GM19099 (cell line): ENCODE results near the gene LATS2.

Experiments
- POLR2A ChIP-seq: IDR thresholded peaks from 3 replicates; pipeline ENCODE4 v1.6.1; 2011; ENCODE audit warnings: low read depth; ENCODE audit not compliant: insufficient read length; ENCODE audit errors: extremely low read depth

LATS2 gene

DNA sequence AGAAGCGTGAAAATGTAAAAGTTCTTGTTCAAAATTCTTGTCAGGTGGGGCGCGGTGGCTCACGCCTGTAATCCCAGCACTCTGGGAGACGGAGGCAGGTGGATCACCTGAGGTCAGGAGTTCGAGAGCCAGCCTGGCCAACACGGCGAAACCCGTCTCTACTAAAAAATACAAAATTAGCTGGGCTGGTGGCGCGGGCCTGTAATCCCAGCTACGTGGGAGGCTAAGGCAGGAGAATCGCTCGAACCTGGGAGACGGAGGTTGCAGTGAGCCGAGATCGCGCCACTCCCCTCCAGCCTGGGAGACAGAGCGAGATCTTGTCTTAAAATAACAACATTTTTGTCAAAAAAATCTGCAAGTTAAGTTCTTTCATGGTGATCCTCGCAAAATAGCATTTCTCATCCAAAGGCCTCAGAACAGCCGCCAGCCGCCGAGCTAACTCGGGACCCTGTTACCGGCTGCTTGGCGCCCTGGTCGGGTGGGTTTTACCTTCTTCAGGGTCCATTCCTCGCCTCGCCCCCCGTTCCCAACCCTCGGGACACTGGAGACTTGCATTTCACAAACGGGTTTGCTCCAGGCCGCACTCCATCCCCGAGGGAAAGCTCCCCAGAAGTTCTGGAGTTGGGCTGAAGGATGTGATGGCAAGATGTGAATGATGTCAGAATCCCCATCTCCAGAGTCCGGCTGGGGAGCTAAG is 1.6 kb downstream of the LATS2 start:
- TF ChIP-seq POLR2A = no peak

DNA sequence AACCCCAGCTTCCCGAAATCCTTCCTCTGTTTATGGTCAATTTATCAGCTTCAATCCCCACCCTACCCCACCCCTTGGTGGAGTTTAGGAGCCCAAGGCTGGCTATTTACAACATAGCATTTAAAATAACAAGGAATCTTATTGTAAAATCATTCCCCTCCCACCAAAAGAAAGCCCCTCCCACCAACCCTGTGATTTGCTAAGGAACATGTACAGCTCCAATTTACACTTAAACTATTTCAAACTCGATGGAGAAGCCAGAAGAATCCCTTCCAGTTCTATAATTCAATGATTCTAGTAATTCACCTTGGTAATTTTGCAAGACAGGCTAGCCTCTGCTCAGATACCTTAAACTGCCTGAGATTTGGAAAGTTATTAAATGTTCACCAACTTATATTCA is 3.0 kb downstream of the LATS2 start:
- no peak for TF ChIP-seq POLR2A

DNA sequence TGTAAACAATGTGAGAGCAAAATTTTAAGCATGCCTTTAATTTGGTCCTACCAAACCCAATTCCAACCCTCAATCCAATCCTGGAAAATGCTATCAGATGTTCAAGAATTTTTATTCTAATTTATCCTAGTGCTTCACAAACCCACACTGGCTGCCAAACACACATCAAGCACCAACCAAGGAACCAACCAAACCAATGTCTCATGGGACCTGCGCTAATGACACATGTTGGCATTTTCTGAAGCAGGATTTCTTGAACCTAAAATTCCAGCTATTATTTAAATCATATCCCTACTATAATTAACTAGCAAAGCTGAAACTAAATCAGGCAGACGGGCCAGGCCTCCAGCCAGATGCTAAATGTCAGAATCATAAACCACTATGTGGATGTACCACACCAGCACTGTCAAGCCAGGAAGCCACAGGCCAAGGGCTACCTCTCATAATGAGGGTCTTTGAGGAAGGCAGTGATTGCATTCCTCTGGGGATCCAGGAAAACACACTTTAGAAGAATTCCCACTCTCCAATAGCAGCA is 5.8 kb downstream of the LATS2 start:
- TF ChIP-seq POLR2A = no peak

DNA sequence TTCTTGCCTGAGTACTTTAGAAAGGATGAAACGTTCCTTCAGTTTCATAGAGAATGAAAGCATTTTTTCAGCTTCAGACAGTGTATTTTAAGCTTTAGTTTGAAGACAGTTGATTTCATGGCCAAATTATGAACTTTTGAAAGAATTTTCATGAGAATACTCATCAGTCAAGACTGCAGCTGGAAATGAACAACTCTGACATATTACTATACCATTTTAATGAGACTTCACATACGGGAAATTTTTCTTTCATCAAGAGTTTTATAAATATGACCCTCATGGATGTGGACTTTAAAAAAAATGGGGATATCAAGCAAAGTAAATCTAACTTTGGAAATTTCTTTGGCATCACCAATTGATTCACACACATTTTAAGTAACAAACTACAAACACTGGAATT is 6.4 kb downstream of the LATS2 start:
- TF ChIP-seq POLR2A = no peak

DNA sequence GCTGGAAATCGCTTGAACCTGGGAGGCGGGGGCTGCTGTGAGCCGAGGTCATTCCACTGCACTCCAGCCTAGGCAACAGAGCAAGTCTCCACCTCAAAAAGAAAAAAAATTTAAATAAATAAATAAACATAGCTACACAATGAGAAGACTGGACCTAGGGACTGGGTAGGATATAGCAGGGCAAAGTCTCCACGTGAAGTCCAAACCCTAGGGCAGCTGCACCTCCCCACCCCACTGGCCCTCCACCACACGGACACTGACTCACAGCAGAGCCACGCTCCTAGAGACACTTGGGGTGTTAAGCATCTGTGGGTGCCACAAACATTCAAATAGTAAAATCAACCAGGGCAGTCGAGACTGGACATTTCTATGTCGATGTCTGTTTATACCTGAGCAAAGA is 7.1 kb downstream of the LATS2 start:
- no peak for TF ChIP-seq POLR2A

DNA sequence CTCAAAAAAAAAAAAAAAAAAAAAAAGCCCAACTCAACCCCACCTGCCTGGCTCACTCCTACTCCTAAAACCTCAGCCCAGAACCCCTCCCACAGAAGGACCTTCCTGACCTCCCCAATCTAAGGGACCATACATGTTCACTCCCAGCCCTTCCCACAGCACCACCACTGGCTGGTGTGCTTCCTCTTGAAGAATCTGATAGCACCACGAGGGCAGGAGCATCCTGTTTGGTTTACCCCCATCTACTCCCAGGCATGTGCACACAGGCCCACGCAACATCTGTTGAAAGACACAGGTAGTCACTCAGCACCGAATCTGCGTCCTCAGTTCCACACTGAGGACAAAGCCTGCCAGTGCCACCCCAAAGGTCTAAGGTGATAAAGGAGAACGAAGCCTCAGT is 8.2 kb downstream of the LATS2 start:
- no peak for TF ChIP-seq POLR2A

DNA sequence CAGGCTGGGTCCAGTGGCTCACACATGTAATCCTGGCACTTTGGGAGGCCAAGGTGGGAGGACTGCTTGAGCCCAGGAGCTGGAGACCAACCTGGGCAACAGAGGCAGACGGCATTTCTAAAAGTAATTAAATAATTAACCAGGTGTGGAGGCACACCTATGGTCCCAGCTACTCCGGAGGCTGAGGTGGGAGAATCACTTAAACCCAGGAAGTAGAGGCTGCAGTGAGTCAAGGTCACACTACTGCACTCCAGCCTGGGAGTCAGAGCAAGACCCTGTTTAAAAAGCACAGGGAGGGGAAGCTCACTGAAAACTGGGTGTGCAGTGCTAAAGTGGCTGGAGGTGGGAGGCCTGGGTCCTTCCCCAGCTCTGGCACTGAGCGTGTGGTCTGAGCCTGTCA is 9.7 kb downstream of the LATS2 start:
- no peak for TF ChIP-seq POLR2A

DNA sequence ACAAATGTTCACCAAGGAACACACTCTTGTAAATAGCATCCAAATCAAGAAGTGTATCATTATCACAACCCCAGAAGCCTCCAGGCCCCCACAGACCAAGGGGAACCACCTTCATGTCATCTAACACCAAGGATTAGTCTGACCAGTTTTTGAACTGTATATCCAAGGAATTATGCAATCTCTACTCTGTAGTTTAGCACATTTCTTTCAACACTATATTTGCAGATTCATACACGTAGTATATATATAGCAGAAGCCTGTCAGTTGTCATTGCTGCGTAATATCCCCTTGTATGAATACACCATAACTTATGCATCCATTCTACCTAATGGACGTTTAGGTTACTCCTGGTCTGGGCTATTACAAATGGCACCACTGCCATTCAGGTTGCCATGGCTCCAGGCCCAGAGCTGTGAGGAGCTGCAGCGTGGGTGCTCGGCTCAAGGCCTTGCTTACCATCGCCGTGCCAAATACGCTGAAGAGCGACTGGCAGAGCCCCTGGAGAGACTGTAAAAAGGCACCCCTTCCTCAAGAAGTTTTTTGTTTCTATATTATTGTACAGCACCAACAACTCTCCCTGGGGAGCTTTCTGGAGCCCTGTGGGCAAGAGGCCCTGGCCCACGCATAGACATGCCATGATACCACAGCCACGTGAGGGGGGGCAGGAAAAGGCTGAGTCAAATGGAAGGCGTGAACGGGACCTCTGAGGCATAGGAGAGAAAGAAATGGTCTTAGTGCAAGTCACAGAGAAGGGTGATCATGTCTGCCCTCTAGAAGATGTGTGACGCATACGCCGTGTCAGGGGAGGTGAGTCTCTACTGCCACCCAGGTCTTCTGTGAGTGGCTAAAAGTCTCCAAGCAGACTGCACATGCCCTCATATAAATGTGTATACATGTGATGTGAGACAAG is 10.8 kb downstream of the LATS2 start:
- no peak for TF ChIP-seq POLR2A

DNA sequence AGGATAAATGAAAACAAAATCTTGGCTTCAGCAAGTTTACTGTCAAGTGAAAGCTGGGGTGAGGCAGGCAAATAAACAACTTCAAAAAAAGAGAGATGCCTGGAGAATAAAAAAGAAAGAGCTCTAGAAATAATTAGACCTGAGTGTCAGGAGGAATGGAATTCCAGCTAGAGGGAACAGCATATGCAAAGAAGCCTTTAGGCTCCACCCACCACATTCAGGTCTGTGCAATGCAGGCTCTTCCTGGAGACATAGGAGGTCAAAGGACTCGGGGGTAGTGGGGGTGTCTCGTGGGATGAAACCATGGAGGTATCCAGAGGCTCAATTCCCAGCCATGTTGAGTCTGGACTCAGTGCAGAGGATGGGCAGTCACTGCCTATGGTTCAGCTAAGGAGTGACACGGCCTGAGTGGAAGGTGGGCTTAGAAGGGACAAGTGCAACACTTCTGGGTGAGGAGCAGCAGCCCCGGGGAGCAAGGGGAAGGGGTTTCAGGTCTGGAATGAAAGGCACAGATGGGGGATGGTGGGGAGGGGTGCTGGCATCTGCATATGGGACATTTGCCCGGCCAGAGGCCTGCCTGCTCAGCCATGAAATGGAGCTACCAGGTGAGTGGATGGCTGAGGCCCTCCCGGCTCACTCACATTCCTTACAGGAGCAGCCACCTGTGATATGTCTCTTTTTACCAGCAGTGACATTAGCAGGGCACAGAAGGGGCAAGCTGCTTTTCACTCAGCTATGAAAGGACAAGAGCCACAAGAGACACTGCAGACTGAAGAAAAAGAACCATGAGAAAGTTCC is 12.3 kb downstream of the LATS2 start:
- TF ChIP-seq POLR2A = no peak

DNA sequence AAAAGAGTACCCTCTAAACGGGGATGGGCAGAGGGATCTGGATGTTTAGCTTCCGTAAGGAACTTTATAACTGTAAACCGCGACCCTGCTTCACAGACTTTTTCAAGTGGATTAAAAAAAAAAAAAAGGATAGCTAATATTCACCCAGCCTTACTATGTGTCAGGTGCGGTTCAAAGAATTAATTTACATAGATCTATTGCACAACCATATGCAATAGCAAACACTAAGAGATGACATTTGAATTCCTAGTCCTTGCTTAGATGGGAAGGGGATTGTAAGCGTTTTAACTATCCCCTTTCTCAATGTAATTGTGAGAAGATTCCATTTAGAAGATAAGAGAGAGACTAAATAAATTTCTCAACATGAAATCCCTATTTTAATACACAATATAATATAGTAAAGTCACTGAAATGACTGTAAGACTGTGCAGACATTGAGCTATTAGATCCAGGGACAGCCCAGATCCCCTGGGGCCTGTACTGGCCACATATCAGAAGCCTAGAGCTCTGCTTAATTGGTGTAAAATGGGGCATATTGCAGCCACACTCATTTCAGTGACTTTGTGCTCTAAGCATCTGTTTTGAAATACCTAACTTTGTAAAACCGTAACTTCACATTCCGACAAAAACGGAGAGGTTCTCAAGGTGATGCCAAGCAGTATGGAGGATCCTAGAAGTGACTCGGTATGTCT is 13.6 kb downstream of the LATS2 start:
- no peak for TF ChIP-seq POLR2A

DNA sequence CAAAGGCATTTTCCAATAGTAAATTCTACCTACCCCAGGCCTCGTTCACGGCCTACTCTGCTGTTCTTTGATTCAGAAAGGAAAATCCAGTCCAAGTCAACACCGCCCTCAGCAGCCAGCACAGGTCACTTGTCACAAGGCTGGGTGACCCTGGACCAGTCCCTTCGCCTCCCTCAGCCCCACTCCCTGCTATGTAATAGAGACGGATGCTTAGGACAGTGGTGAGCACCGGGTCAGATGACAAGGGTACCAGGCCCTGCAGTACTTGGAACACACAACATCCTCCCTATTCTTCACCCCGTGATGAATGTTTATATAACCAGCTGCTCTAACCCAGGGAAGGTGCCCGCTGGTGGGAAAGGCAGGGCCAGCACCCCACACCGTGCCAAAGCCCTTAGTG is 14.3 kb downstream of the LATS2 start:
- TF ChIP-seq POLR2A = no peak

DNA sequence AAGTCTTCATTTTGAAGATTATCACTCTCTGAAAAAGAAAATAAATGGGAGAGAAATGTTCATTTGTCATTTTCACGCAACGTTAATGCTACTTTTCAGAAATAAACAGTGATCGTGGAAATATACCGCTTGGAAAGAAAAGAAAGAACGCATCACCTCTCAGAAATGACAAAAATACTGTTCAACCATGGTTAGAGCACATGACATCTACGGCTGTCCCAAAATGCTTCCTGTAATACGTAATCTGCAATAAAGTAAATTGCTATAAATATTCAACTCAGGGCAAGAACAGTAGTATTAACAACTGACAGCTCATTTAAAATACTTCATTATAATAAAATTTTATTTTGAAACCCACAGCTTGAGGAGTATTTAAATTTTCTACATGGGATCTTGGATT is 15.2 kb downstream of the LATS2 start:
- TF ChIP-seq POLR2A = no peak

DNA sequence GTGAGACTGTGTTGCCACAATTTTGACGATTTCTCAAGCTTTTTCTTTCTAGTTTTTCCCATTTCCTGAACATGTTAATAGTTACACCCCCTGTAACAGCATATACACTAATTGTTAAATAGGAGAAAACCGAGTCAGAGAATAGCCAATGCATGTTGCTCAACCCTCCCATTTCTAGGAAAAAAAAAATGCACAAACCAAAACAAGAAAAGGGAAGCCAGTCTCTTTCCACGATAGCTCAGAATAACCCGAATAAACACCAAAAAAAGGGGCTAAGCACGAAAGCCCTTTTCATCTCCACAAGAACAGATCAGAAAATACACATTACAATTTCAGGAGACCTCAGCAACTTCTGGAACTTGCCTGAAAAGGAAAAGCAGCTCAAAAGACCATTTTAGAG is 16.3 kb downstream of the LATS2 start:
- no peak for TF ChIP-seq POLR2A

DNA sequence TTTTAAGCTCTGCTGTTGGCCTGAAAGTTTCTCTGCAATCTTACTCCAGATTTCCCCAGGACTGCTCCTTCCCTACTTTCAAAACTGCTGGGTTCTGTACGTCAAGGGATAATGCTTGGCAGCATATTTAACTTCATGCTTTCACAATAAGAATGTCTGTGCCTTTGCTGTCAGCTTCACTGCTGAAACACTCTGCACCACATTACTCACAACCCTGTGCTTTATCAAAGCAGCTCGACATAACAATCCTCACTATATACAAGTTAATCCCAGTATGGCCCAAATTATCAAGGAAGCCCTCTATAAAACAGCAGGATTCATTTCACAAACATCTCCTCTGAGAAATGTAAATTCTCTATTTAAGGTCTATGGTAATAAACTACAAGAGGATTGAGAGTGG is 17.5 kb downstream of the LATS2 start:
- TF ChIP-seq POLR2A = no peak
